ENCODE data around the gene TSPAN5.
A peak's percentile ranks its signal among the peaks of the same experiment; 100 is the strongest.

The TSPAN5 gene

DNA sequence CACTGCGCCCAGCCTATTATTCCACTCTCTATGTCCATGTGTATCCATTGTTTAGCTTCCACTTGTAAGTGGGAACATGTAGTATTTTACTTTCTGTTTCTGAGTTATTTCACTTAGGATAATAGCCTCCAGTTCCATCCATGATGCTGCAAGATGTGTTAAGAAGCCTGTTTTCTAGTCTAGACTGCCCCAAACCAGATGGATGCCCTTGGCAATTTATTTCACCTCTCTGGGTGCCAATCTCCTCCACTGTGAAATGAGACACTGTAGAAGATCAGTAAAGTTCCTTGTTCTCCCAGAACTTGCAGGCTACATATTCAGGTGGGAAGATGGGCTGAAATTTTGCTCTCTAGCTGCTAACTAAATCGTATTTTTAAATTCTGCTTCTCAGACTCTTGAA is 72.8 kb downstream of the TSPAN5 start:
- DNase-seq: no peak

DNA sequence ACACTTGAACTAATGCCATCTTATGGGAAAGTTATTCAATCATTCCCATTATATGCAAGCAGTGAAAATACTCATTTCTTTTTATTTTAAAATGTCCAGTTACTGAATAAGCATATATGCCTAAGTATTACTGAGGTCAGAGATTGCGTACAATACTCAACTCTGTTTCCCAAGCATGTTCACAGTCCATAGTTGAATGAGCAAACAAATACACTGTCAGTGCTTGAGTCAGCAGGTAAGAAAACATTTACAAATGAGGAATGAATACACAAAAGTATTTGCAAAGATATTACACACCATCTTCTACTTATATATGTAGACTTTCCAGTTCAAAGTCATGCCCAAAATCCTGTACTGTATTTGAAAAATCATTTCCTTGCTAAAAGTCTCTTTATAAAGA is 74.1 kb downstream of the TSPAN5 start:
- DNase-seq: no peak

GRCh38 chr4:98583265-98583664 is 75.1 kb downstream of the TSPAN5 start:
- DNase-seq: no peak

DNA sequence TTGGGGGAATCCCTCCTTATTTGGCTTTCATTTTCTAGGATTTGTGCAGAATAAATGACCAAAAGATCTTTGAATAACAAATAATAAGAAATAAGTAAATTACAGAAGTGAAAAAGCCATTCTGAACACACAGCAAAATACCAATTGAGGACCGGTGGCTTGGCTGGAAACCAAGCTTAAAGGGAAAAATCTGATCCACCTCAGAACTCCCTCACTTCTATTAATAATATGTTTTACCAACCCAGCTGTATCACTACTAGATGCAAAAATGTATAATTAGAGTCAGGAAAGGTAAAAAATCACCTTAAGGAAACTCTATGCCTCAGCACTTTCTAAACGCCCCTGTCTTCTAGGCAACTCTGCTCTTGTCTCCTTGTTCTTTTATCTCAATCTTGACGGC is 77.3 kb downstream of the TSPAN5 start:
- DNase-seq: no peak

DNA sequence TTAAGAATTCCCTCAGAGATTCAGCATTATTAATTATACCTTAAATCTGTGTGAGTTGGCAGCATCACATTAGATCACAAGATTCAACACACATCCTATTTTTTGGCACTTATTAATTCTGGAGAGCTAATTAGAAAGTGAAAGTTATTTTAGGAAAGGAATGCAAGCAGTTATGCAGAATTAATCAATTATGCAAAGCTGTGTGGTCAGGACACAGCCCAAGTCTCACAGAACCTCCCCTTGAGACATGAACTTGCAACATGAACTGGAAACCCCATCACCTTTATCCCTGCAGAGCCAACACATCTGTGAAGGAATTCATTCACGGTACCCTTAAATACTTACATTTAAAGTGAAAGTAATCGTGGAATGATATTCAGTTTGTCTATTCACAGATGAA is 80.5 kb downstream of the TSPAN5 start:
- DNase-seq: peak; percentile 37

- DNase-seq: no peak
These were observed 83.6 kb downstream of the TSPAN5 start for GRCh38 chr4:98574816-98575215.

DNA sequence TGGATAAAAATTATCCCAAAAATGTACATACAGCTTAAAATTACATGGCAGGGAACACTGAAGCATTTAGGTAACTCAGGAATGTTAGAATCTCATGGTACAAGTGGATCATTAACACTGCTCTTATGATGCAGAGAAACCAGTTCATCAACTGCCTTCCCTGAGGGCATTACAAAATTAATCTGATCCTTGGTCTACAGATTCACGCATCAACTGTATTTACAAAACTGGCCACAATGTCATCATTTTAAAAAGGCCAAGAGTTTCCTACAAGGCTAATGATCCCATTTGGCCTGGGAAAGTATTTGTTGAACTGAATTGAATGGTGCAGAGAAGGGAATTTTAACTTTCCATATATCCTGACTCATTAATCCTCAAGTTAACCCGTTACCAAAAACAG is 84.6 kb downstream of the TSPAN5 start:
- DNase-seq: no peak

- no peak for DNase-seq
These were observed 85.7 kb downstream of the TSPAN5 start for GRCh38 chr4:98572697-98573096.

GRCh38 chr4:98571161-98571786 is 87.1 kb downstream of the TSPAN5 start:
- no peak for DNase-seq

DNA sequence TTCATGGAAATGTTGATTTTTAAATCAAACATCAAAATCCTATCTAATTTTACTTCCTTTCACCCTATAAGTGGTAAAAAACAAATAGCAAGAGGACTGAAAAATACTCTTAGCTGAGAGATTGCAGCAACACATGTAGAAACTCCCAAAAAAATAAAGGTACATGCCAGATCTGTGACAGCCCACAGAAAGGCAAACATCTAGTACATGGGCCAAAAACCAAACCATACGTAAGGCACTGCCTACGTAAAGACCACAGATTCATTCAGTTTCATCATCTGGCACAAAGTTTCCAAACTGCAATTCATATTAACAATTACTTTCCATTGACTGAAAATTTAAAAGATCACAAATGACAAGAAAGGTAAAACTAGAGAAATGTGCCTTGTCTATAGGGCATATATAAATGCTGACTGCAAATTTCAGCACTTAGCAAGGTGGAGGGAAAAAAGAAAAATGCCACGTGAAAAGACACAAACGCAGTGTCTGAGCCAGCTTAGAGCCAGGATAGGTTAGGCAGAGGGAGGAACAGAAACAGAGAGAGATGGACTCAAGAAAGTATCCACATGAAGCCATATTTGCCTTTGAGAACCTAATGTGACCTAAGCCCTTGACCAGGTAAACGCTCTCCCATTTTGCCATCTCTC is 88.1 kb downstream of the TSPAN5 start:
- no peak for DNase-seq

DNA sequence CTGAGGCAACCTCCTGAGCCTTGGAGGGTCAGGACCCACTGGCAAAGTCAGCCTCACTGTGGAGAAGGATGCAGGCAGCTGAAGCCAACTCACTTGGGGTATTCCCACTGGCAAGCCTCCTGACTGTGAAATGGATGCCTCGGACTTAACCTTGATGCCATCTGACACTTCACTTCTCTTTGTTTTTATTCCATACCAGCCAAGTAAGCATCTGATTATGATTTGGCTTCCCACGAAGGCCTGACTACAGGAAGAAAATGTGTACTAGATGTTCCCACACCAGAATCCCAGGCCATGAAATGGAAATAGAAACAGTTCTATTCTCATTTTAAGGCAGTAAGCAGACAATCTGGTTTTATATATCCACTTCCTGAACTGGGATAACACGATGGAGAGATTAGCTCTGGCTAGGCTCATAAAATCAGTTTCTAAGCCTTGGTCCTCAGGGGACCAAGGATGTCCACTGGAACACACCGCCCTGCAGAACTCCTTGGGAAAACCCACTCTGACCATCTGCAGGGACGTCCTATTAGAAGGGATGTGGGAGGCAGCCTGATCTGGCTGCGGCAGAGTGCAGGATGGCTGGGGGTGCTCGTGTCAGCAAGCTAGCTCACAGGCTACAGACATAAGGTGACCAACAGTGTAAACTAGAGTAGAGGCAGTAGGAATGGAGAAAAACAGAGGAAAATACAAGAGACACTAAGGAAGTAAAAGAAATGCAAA is 89.3 kb downstream of the TSPAN5 start:
- DNase-seq: no peak

DNA sequence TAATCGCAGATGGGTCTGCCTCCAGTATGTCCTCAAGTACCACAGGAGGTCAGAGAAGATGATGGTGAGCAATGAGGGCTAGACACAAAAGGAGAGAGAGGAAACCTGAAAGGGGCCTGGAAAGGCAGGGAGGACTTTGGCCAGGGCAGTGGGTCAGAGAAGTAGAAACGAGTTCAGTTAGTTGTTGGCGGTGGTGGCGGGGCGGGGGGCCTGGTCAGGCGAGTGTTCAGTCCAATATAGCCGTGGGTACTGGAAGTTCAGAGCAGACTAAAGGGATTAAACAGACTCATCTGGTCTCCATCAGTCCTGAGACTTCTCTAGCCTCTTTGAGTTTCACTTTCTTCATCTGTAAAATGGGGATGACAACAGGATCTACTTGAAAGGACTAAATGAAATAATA is 90.8 kb downstream of the TSPAN5 start:
- DNase-seq: no peak

DNA sequence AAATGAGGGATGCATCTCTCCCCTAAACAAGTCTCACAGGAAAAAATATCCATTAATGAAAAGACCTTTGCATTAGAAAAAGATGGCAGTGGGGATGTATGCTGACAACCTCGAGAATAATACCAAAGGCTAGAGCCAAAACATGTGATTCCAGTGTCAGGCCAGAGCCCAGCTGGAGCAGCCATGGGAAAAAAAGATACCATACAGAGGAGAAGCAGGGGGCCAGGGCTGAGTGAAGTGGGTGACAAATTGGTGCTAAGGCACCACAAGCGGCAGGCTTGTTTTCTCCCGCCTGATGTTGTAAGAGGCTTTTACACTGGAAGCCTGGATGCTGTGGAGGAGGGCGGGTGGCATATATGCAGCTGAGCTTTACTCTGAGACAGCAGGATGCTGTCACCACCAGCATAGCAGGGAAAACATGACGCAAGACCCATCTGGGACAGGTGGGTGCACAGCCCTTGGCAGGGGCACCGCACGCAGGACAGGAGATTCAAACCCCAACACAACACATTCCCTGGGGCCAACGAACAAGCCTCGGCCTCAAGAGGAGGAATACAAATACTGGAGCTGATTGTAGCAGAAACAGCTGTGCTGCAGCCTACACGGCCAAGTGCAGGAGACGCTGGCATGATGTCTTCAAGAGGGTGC is 91.9 kb downstream of the TSPAN5 start:
- peak; percentile 40 for DNase-seq

DNA sequence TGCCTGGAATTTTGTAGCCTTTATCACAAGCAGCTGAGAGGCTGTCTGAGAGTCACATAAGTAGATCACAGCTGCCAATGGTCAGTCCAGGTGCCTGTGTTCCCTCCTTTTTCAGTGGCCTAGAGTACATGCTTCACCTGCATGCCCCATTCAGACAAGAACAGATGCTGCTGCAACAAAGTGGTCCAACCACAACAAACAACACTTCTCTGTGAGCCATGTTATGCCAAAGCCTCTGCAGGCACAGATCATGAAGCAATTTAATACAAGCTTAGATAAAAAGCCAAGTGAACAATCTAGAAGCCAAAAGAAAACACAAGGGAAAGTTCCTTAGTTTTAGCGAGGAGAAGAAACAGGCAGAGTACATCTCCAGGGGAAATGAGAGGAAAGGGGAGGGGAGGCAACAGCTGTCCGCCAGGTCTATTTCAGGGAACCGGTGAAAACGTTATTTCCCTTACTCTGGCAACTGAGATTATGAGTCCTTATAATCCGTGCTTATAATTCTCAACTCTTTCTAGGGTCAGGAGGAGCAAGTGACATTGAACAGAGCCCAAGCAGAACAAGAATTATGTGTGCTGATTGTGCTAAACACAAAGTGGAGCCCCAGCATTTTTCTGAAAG is 92.6 kb downstream of the TSPAN5 start:
- DNase-seq: no peak

DNA sequence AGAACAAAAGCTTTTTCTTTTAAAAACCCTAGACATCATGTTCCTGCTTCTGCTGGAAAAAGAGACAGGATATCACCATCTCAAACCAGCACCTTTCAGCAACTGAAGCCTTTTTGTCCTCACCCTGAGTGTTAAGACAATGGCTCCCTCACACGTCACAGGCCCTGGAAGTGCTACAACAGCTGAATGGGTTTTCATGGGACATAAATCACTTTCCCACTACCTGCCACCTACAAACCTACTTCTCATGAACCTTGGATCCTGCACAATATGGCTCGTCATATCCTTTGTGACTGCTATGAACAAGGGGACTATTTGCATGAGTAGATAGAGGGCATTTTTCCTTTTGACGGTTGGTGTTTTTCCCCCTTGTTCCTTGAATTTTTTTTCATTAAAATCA is 93.6 kb downstream of the TSPAN5 start:
- DNase-seq: no peak

DNA sequence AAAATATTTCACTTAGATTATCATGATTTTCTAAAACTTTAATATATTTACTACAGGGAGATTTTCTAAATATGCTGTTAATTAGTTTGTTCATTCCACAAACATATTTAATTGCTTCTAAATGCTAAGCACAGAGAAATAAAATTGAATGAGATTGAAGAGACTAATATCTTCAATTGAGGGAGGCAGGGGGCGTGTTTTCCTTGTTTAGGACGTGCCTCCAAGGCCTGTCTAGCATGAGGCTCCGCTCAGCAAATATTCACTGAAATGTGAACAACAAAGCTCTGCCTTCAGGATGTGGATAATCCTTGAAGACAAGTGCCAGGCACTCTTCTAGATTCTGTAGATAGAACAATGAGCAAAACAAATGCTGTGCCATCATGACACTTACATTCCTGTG is 98.1 kb downstream of the TSPAN5 start:
- no peak for DNase-seq

- DNase-seq: no peak
These were observed 99.8 kb downstream of the TSPAN5 start for GRCh38 chr4:98558471-98559169.

GRCh38 chr4:98557194-98557892 is 101.1 kb downstream of the TSPAN5 start:
- DNase-seq: peak; percentile 82

DNA sequence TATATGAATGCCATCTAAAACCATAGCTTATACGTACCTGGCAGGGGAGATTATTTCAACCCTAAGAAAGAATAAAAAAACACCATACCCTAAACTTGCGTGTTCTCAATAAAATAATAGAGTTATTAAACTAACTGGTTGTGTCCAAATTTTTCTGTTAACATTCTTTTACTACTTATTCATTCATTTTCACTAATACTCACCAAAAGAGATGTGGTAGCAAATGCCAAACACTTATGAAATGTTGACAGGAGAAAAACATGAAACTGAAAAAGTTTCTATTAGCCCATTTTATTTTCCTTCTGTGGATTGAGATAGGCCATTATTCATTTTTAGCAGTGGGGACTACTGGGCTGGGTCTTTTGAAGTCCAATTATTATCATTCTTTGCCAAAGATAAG is 102.0 kb downstream of the TSPAN5 start:
- DNase-seq: no peak

DNA sequence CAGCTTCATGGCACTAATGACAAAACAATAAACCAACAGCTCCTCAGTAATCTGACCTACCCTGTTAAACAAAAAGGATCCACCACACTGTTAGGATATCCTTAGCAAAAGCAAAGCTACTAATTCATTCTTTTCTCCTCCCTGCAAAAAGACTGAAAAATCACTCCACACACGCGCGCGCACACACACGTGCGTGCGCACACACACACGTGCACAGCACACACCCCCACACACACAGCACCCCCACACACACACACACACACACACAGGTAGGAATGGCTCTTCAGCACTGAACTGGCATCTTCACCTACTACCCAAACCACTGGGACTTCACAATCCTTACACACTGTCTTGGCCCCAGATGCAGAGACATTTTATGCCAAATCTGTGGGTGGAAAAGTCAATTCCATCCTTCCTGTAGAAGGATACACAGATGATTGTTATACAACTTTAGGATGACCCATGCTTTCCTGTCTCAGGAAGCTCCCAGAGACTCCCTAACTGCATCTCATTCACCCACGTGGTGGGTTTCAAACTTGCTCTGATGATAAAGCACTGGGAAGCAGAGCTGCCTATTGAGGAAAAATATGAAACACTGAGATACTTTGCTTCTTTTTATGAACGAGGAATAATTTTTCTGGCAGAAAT is 102.5 kb downstream of the TSPAN5 start:
- DNase-seq: peak; percentile 28

DNA sequence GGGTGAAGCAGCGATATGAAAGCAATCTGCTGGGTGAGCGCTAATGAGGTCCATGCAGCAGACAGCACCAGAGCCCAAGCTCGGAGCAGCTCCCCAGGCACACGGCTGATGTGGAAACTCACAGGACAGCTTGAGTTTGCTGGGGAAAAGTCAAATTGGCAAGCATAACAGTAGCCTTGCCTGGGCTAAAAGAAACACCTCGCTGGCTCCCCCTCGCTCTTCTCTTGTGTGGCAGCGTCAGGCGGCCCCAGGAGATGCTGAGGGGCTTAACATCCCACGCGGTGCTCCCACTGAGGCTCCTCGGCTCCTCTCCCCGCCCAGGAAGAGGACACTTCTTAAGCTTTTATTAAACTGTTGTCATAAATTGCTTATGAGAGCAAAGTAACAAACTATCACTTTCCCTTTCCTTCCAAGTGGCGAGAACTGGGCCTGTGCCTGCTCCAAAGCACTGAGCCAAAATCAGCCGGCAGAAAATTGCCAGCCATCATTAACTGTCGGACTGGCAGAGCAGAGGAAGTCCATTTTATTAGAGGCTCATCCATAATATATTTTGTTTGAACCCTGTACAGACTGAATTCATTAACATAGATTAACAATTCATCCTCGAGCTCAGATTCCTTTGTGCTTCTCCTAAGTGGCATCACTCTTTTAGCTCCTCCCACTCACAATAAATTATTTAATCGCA is 111.4 kb downstream of the TSPAN5 start:
- DNase-seq: peak; percentile 62
